Measurements from ENCODE around the gene SATL1. TPM values are rescaled to one million over a fixed set of nuclear protein-coding genes. Genes with fewer than 3 reads are reported as not detected.

Gene SATL1
- total and polyA plus RNA-seq, 8 donors = 0.37 to 0.66 (median 0.51) TPM; not detected in 2

- Histone ChIP-seq H3K27ac (no peak overlapping the region), H3K9me3 (no peaks in the 10 kb centered on the region)
- no peak for DNase-seq
These were observed 131.3 kb downstream of the SATL1 start for GRCh38 chrX:85112293-85112692.

GRCh38 chrX:85111347-85111746 lies 132.2 kb downstream of the SATL1 start:
- TF ChIP-seq CTCF (IDR thresholded peaks at IDR 0.05) = peak in 1 of 2 donors; percentile 57
- Histone ChIP-seq H3K4me3 (no peak overlapping the region), H3K27me3 (no peaks in the 10 kb centered on the region), H3K4me1 (no peaks in the 10 kb centered on the region), H3K27ac (no peak overlapping the region), H3K9me3 (no peaks in the 10 kb centered on the region), H3K36me3 (no peaks in the 10 kb centered on the region)
- ATAC-seq = no peak
- DNase-seq = peak in 2 of 4 donors; percentile 2 to 8
- intact Hi-C loops (cut with DNase I) = loop anchor here in 1 of 2 donors (10.0 kb wide), 1 partner anchor 433 kb away; no protein-coding TSS in a partner anchor

More at GRCh38 chrX:85112293-85112692, 131.3 kb downstream of the SATL1 start:
- ATAC-seq = no peak
- no peaks in the 10 kb centered on the region for H3K4me1 ChIP-seq
- H3K36me3 ChIP-seq = no peaks in the 10 kb centered on the region
- intact Hi-C loops (cut with DNase I) = loop anchor here in 1 of 2 donors (10.0 kb wide), 1 partner anchor 433 kb away; no protein-coding TSS in a partner anchor
- no peak overlapping the region for H3K4me3 ChIP-seq
- H3K27me3 ChIP-seq = no peaks in the 10 kb centered on the region
- no peak for TF ChIP-seq CTCF (IDR thresholded peaks at IDR 0.05)

GRCh38 chrX:85109235-85109634 lies 134.3 kb downstream of the SATL1 start:
- Histone ChIP-seq H3K9me3 (no peaks in the 10 kb centered on the region), H3K27ac (no peak overlapping the region), H3K4me3 (no peak overlapping the region), H3K27me3 (peaks cover 0 to 4% of the 10 kb centered on the region in 2 donors), H3K4me1 (no peaks in the 10 kb centered on the region), H3K36me3 (no peaks in the 10 kb centered on the region)
- intact Hi-C loops (cut with DNase I) = no loop called here
- TF ChIP-seq CTCF (IDR thresholded peaks at IDR 0.05) = peak in 1 of 2 donors; percentile 28
- DNase-seq (no peak), ATAC-seq (peak; percentile 45)

- H3K4me3 ChIP-seq = no peak overlapping the region
- DNase-seq (no peak), ATAC-seq (no peak)
- no peaks in the 10 kb centered on the region for H3K9me3 ChIP-seq
- H3K4me1 ChIP-seq = no peaks in the 10 kb centered on the region
- no peak overlapping the region for H3K27ac ChIP-seq
- no peak for TF ChIP-seq CTCF (IDR thresholded peaks at IDR 0.05)
- peaks cover 0 to 4% of the 10 kb centered on the region in 2 donors for H3K27me3 ChIP-seq
- intact Hi-C loops (cut with DNase I) = no loop called here
- H3K36me3 ChIP-seq = no peaks in the 10 kb centered on the region
These were observed 135.4 kb downstream of the SATL1 start for GRCh38 chrX:85108165-85108564.

GRCh38 chrX:85107407-85107806 lies 136.2 kb downstream of the SATL1 start:
- H3K27ac ChIP-seq = no peak overlapping the region
- no peaks in the 10 kb centered on the region for H3K4me1 ChIP-seq
- H3K4me3 ChIP-seq = no peak overlapping the region
- no peak for TF ChIP-seq CTCF (IDR thresholded peaks at IDR 0.05)
- no peak for ATAC-seq
- no peak for DNase-seq
- H3K9me3 ChIP-seq = no peaks in the 10 kb centered on the region
- no peaks in the 10 kb centered on the region for H3K36me3 ChIP-seq
- peaks cover 0 to 4% of the 10 kb centered on the region in 2 donors for H3K27me3 ChIP-seq
- intact Hi-C loops (cut with DNase I) = no loop called here

All from left lung (tissue), 10 donors.